Fibroblast of skin of abdomen (primary cell): ENCODE measurements around the gene PDZD2.
"Not testable (repeated sequence)": the region's sequence is repeated elsewhere in the genome, so short reads cannot be mapped to it uniquely, and the experiment has no call there.

ENCODE experiments used
- DNase-seq: peaks from one replicate; pipeline ENCODE4 v3.0.0-alpha.2; 2013

Gene PDZD2

DNA sequence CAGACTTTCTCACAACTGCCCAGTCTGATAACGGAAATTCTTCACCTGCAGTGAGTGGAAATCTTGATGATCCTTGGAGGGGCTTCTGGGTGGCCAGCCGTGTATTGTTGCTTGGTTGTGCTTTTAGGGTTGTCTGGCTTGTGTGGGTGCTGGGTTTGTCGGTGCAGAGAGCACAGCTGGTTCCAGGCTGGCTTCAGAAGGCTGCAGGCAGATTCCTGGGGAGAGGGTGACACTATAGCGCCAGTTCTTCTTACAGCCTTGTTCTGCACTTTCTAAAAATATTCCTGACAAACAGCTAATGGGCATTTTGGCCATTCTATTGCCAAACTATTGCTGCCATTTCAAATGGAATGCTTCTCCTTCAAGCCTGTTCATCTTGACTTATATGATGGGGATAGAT, 99.3 kb downstream of the PDZD2 start:
- no peak for DNase-seq

DNA sequence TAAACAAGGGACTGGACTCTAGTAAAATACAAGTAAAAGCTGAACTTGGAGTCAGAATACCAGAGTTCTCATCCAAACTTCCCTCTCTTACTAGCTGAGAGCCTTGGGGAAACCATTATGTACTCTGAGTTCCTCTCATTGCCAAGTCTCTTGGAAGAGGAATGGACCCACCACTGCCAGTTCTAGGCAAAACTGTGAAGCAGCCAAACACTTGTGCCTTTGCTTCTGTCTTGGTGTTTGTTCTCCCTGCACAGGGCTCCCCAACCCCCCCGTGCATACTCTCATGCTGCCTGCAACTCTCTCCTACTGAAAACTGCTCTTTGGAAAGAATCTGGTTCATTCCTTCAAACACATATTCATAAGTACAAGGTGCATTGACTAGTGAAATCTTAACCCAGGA, 102.6 kb downstream of the PDZD2 start:
- no peak for DNase-seq

DNA sequence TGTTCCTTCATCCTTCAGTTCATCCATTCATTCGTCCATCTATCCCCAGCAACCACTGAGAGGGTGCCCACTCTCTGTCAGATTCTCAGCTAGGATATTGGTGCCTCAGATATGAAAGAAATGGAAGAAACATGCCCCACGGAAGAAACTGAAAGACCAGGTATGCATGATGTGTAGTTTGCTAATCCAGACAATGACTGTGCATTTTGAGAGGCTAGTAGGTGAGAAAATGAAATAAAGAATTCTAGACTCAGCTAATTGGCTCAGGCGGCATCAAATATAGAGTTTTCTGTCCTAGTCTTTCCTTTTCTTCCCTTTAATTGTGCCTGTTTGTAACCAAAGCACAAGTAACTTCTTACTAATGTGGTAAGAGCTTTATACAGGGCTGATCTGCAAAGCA, 104.7 kb downstream of the PDZD2 start:
- no peak for DNase-seq

DNA sequence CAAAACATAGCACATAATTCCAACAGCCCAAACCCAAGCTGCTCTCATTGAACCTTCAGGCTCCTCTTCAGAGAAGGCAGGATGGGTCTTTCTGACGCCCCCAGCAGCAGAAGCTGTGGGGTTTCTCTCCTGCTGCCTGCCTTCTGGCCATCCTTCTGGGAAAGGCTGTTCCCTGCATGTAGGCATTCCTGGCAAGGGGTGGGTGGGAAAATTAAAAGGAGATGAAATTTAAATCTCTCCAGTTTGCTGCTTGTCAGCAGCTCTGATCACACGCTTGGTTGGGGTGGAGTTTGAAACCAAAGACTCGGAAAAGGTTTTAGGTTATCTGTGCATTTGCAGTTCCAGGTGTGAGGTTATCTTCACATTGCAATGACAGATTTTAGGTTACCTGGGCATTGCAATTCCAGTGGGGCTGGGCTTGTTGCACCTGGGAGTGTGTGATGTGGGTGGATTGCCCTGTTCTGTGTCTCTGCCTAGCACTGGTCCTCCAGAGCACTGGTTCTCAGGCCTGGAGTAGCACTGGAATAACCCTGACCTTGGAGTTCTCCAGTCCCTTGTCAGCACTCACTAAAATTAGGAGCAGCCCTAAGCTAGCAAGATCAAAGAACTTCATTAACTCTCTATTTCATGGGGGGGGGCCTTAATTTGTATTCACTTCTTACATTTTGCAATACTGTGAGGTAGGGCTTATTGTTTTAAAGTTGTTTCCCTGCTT, 109.7 kb downstream of the PDZD2 start:
- no peak for DNase-seq

DNA sequence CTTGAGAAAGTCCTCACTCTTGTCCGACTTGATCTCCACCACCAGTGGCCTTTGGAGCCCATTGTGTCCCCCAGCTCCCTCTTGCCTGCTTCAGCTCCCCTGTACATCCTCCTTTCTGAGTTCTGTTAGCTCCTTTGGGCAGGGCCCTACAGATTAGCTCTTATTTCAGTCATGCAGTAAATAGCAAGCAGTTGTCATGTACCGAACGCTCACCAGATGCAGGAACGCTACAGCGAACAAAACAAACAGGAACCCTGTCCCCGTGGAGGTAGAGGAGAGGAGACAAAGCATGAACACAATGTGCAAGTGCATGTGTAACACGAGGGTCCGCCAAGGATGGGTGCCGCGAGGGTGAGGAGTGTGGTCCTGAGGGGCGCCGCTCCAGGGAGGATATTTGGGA, 111.3 kb downstream of the PDZD2 start:
- DNase-seq = no peak

DNA sequence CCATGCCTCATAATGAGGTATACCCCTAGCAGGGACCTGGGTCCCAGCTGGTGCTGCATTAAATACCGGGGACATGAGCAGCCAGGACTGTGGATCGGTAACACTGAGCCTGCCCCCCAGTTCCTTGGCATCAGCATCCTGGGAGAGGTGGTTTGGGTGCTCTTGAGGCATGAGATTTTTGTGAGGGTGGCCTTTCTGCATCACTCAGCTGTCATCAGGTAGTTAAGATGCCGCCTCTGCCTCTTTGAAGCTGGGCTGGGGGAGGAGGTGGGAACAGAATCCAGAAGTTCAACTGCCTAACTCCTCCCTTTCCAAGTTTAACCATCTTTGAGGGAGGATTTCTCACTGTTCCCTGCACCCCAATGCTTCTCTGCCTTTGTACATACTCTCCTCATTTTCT, 112.7 kb downstream of the PDZD2 start:
- no peak for DNase-seq

DNA sequence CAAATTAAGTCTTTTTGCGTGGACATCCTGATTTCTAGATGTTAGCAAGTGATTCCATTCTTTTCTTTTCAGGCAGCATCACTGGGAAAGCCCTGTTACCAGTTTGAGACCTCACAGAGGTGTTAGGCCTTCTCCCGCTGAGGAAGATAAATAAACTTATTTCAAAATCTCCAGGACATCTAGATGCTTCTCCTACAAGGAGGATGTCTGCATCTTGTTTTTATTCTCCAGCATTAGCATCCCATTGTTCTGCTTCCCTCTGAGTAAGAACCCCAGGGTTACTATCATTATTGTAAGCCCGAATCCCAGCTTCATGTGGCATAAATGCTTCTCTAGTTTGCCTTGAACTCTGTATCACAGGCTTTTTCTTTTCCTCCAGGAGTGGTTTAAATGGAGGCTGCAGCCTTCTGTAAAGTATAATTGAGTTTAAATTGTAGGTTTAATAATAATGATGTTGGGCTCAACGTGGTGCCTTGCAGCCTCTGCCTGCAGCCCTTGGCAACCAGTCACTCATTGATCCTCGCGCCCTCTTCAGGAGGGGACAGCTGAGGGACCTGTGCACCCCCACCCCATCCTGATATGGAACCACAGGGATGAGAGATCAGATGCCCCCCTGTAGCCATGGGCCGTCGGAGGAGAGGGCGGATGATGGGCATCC, 114.9 kb downstream of the PDZD2 start:
- DNase-seq = no peak

DNA sequence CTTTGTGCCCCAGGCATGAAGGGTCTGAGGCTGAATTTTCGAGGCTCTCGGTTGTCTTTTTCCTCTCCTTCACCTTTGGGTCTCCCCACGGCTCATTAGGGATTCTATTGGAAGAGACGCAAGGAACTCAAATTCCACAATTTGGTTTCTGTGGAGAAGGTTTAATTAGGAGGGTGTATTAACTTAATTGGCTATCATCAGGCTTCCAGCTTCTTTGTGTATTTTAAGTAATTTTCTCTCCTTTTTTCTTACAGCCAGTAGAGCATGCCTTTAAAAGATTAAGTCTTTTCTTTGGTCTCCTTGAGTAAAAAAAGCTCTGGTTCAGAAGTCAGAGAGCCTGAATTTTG, 115.4 kb downstream of the PDZD2 start:
- no peak for DNase-seq

DNA sequence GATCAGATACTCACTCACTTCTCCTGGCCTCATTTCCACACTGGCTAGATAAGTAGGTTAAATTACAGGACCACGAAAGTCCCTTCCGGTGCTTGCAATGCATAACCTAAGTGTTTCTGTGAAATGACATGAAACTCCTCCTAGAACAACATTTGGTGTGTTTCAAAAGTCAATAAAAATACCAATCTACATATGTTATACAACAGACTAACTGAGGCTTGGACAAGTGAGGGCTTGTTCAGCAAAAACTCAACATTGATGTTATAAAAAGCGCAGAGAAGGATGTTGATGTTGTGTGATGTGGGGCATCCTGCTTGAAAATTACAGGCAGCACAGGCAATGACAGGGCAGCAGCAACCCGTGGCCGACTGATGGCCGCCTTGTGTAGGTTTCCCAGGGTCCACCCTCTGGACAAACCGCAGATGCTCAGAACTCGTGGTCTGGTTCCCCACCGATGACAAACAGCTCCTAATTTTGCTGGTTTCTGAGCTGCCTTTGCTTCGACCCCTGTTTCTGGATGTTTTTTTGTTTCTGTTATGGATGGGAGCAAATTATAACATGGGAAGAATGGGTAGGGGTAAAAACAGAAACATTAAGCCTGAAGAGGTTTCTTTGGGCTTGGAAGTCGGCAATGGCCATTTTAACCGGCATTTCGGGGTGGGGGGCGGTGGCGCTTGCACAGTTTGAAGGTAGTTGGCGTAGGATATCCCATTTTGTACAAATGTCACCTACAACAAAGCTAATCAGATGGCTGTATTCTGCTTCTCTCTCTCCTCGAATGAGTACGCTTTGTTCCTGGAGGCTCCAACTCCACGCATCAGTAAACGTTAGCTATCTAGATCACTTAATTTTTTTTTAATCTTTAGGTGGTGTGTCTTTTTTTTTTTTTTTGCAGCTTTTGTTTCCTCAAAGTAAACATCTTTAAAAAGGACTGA, 116.1 kb downstream of the PDZD2 start:
- no peak for DNase-seq

DNA sequence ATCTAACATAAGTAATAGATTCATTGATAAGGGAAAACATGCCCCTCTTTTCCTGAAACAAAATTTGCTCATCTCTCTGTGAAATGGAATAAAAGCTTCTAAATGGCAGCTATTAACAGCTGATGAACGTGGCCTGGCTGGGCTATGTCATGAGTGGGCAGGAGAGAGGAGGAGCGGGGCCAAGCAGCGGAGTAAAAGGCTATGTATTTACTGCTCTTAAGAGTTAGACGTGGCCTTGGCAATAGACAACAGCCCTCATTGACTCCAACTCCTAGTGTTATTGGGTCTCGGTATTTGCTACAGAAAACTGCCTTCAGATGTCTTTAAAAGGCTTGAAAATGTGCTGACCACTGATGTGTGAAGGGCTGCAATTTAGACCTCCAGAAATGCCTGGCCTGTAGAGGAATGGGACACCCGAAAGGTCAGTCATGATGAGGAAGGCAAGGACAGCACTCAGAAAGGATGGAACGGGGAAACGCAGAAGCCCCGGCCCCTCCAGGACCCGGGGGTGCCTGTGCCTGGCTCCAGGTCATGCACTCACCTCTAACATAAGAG, 116.8 kb downstream of the PDZD2 start:
- DNase-seq = no peak

DNA sequence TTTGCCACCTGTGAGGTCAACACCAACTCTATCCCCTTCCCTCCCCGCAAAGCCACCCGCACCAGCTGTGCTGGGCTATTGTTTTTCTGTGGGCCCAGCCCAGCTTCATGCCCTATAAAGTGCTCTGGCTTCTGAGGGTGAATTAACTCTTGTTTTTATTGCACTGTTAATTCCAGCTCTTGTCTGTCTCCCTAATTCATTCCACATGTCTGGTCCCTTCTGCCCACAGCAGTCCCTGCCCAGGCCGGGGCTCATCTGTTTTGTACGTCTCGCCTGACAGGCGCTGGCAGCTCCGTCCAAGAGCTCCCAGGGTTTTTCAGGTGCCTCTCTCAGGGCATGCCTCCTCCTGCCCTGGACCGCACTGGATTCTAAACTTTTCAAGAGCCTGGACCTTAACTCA, 118.9 kb downstream of the PDZD2 start:
- DNase-seq = peak; percentile 4

DNA sequence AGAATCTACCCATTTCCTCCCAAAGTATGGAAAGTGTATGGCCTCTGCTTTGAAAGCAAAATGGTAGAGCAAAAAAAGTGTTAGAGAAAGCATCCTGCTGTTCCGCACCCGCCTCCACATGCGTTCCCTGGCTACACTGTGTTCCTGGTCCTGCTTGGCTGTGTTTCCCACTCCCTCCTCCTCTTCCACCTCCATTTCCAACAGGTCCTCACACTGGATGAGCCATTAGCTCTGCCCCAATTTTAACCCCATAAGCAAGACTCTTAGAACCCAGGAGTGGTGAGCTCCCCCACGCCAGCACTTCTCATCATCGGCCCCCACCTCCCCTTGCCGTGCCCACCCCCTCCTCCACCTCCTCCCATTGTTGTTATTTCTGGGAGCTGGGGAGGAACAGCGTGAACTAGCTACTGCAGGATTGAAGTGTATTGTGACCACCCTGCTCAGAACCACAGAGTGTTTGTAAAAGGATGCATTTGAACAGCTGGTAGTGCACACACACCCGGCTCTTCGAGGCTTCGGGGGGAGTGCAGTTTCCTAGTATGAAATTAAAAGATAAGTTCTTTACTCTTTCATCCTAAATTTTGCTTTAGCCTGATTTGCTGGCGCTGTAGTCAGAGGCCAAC, 120.0 kb downstream of the PDZD2 start:
- no peak for DNase-seq

DNA sequence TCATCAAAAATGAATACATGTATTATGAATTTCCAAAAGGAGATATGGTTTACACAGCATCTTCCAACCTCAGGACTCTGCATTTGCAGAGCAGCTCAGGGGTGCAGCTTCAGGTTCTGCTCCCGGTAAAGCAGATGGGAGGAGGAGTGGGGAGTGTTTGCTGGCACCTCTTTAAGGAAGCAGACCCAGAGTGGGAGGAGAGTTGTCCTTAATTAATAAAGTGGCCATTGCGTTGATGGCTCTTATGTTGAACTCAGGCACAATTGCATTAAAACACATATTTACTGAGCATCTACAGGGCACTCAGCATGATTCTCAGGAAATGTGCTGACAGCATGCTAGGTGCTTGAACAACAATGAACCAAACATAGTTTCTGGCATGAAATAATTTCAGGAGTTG, 121.0 kb downstream of the PDZD2 start:
- no peak for DNase-seq

DNA sequence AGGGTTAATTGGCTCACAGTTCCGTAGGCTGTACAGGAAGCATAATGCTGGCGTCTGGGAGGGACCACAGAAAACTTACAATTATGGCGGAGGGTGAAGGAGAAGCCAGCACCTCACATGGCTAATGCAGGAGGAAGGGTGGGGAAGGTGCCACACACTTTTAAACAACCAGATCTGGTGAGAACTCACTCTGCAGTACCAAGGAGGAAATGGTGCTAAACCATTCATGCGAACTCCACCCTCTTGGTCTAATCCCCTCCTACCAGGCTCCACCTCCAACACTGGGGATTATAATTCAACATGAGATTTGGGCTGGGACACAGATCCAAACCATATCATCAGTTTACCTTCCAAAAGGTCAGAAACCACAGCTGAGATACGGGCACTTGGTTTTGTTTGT, 122.9 kb downstream of the PDZD2 start:
- DNase-seq = no peak

DNA sequence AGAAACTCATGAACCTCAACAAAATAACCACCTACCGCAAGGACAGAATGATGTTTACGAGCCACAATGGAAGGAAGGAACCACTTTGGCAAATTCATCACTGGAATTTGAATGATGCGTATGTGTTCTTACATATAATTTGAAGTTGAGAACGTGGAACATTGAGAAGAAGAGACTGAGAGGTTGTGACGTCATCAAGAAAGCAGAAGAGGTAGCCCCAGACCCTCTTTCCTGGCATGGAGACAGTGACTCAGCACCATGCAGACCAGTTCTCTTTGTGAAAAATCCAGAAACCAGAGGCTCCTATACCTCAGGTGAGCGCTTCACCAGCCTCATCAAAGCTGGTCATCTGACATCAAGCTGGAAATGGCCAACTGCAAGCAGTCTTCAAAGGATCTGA, 124.5 kb downstream of the PDZD2 start:
- no peak for DNase-seq

DNA sequence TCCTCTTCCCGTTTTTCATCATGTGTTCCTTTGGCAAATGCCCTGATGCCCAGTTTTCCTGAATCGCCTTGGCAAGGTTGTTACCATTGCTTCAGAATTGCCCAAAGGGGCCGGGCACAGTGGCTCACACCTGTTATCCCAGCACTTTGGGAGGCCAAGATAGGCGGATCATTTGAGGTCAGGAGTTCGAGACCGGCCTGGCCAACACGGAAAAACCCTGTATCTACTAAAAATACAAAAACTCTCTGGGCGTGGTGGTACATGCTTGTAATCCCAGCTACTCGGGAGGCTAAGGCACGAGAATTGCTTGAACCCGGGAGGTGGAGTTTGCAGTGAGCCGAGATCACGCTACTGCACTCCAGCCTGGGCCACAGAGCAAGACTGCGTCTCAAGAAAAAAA, 125.8 kb downstream of the PDZD2 start:
- DNase-seq = not testable (repeated sequence)

DNA sequence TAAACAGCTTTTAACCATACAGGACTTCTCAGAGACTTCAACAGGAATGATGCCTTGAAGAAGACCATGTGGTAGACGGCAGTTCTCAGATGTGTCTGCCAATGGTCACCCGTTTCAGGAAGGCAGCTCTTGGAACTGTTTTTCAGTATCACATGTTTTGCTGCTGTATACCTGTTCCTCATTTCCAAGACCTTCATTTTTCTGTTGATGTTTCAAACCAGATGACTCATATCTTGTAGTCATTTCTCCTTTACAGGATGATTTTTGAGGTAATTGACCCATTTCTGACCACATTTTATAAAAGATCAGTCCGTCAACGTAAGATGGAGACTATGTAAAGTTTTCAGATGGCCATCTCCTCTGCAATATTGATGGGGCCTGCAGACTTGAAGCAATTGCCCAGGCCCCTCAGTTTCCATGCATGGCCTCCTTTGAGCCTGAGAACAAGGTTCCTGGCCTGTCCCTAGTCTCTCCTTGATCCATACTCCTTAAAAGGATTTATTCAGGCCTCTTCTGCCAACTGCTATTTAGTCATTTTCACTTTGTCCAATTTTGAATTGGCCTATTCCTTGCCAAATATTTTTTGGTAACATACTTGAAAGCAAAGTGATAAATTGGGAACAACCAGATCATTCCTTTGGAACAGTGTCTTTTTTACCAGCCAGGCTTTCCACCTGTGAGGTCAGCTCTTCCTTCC, 128.6 kb downstream of the PDZD2 start:
- DNase-seq = no peak

DNA sequence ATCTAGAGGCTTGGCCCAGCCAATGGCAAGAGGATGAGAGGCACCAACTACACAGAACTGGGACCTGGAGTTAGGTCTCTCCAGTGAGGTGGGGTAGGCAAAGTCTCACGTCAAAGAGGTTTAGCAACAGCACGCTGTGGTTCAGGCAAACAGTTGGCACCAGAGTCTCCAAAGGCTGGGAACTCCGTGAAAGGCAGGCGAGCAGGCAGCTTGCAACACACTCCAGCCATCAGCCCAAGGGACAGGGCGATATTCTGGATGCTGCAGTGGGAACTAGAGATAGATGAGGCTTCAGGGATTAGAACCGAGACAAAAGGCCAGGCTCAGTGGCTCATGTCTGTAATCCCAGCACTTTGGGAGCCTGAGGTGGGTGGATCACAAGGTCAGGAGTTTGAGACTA, 129.1 kb downstream of the PDZD2 start:
- no peak for DNase-seq

DNA sequence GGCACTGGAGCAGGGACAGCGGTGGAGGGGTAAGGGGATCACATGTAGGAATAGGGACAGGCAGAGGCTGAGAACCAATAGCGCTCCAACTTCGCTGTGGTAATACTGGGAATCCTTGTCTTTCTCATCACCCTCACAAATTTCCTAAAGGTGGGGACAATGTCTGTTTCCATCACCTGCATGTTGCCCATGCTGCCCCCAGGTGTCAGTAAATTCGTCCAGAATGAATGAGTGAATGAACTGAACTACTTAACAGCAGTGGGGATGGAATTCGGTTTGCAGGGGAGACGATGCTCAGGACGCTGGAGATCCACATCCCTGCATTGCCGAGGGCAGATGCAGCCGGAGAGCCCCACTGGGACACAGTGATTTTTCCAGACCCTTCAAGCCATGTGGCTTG, 129.9 kb downstream of the PDZD2 start:
- DNase-seq = no peak

DNA sequence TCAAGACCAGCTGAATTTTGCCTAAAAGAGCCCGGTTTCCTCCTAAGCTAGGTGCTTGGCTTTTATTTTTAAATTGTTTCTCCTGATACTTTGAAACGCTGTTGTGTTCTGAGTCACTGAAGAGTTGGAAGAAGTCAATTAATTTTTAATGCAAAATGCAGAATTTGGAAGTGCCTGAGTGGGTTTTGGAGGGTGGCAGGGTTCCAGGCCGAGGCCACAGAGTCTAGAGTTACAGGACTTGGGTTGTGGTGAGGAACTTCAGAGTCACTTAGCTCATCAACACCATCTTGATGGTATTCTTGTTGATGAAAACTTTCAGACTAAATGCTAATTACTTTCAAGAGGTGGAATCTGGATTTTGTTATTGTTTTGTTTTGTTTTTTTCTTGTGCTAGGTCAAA, 130.6 kb downstream of the PDZD2 start:
- no peak for DNase-seq

DNA sequence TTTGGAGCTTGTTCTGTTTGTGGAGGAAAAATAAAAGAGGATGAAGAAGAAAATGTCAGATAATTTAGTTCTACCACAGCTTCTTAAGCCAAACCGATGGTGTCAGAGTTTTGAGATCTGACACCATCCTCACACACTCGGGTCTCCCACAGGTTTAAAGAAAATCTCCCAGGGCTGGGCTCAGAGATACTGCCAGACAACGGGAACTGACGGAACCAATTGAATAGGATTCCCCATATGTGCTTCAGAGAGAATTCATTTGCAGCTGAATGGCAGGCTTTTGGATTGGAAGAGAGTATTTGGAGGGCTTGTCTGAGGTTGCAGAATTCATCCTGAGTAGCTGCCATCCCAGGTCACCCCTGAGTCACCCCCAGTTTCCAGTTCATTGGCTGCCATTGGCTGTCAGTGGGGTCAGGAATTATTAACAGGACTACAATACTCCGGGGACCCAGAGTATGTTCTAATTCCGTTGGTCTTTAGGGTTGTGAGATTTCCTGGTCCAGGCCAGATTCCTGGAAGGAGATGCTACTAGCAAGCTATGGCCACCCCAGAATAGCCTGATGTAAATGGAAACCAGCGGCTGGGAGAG, 131.3 kb downstream of the PDZD2 start:
- DNase-seq = no peak

DNA sequence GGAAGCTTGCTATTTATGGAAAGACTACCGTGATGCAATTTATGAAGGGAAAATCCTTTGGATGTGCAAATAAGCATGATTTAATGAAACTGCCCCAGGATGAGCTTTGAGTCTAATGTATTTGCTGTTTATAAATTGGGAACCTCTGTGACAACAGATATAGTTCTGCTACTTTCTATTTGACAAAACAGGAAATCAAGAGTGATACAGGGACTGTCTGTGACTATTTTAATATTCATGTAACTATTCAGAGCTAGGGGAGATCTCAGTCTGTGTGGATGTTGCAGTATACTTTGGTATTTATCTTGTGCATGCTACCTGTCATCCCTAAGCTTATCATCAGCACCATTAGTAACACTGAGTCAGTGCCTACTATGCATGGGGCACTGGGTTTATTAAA, 132.1 kb downstream of the PDZD2 start:
- DNase-seq = no peak
